Upper lobe of left lung (tissue), 6 donors: ENCODE results near the gene NR1H2. TPM values are rescaled to one million over a fixed set of nuclear protein-coding genes. Genes with fewer than 3 reads are reported as not detected.

Source experiments
- ATAC-seq, 2 donors: fragments of 200-7000 bp; cut with Tn5 transposase; one replicate each; pipeline ENCODE4 v1.9.1; 2022; ENCODE audit warnings: mild to moderate bottlenecking in 2 of 2, moderate library complexity in 2 of 2; ENCODE audit not compliant: low FRiP score in 2 of 2
- DNase-seq, 2 donors: peaks; one replicate each; pipeline ENCODE4 v3.0.0-alpha.2; 2019 to 2020
- H3K27ac ChIP-seq, 4 donors: fragments of 200-600 bp; sonication (generic); one replicate each; pipeline ENCODE4 v1.5.1; 2016 to 2019
- H3K27me3 ChIP-seq, 4 donors: fragments of 200-600 bp; sonication (generic); one replicate each; pipeline ENCODE4 v1.5.1; 2017 to 2019
- H3K36me3 ChIP-seq, 4 donors: fragments of 200-600 bp; sonication (generic); one replicate each; pipeline ENCODE4 v1.5.1; 2016 to 2019
- H3K4me1 ChIP-seq, 4 donors: fragments of 200-600 bp; sonication (generic); one replicate each; pipeline ENCODE4 v1.5.1; 2018 to 2019
- H3K4me3 ChIP-seq, 4 donors: fragments of 200-600 bp; sonication (generic); one replicate each; pipeline ENCODE4 v1.5.1; 2017 to 2019; ENCODE audit warnings: mild to moderate bottlenecking in 2 of 4, moderate library complexity in 1 of 4
- H3K9me3 ChIP-seq, 4 donors: fragments of 200-600 bp; sonication (generic); one replicate each; pipeline ENCODE4 v1.5.1; 2018 to 2019
- CTCF ChIP-seq, 6 experiments: fragments of 450-650 bp in 4 of 6; fragments of 200-600 bp in 2 of 6; sonication (generic) in 2 of 6; IDR thresholded peaks; one replicate each; pipeline ENCODE4 v1.5.1; 2016 to 2019; ENCODE audit warnings: antibody characterized with exemption in 6 of 6
- EP300 ChIP-seq, 4 donors: sonication (generic); formaldehyde crosslinking; IDR thresholded peaks; one replicate each; pipeline ENCODE4 v1.5.1; 2017; ENCODE audit warnings: antibody characterized with exemption in 4 of 4, control low read depth in 2 of 4
- POLR2A ChIP-seq, 4 donors: fragments of 450-650 bp; IDR thresholded peaks; one replicate each; pipeline ENCODE4 v1.5.1; 2016 to 2017; ENCODE audit warnings: antibody characterized with exemption in 4 of 4, mild to moderate bottlenecking in 2 of 4
- POLR2AphosphoS5 ChIP-seq, 2 donors: sonication (generic); formaldehyde crosslinking; IDR thresholded peaks; one replicate each; pipeline ENCODE4 v1.5.1; 2017; ENCODE audit warnings: antibody characterized with exemption in 2 of 2
- WGBS, 2 donors: methylation state at CpG; one replicate each; pipeline ENCODE4 v1.1.5; 2017 to 2018; 5-methylcytosine and 5-hydroxymethylcytosine counted together
- total RNA-seq, 6 donors: library from RNA; depleted of rRNA in 4 of 6; stranded (reverse); fragments of >200 nt in 4 of 6; gene quantifications; one replicate each; pipeline versions ENCODE4 v1.1.0 to v1.2.1, GENCODE V29; 2016 to 2021
- donor health status: DM: no; HTN: no; CAD: no; lungs with moderate emphysema.
- donor health status: DM: no; HTN: yes; CAD: no; lungs with severe emphysema.

NR1H2 gene
- total RNA-seq, 6 donors from 2014 or later = 98.3 to 170 (median 123) TPM

GRCh38 chr19:50365434-50366306, 10.6 kb upstream of the NR1H2 start, which contains the start of gene NAPSA:
TSS of gene NAPSA (minus strand) at chr19:50365639. CDS start at chr19:50365621, 18 bp downstream.
- ATAC-seq (peak in 1 of 2 donors; percentile 19), DNase-seq (peak; percentile 27 to 72)
- 62% methylated on average over 7 to 11 of the region's 11 CpGs for WGBS, 2 donors
- Histone ChIP-seq H3K36me3 (peaks cover 0 to 3% (median 0%) of the 10 kb centered on the region in 4 donors), H3K4me1 (peaks cover 4 to 20% (median 6%) of the 10 kb centered on the region in 4 donors), H3K27ac (peak within 1 kb of the TSS; percentile 75 to 86 (median 80)), H3K27me3 (no peaks in the 10 kb centered on the region), H3K4me3 (peak within 1 kb of the TSS in 3 of 4 donors; percentile 45 to 57 (median 49)), H3K9me3 (no peaks in the 10 kb centered on the region)
- TF ChIP-seq POLR2A (IDR thresholded peaks at IDR 0.05) (peak in 3 of 4 donors; percentile 47 to 87 (median 74)), POLR2AphosphoS5 (IDR thresholded peaks at IDR 0.05) (peak in 1 of 2 donors; percentile 52), CTCF (IDR thresholded peaks at IDR 0.05) (no peak)

- ATAC-seq (peak; percentile 90 to 94), DNase-seq (peak; percentile 45 to 95)
- Histone ChIP-seq H3K4me3 (peak overlapping the region; percentile 64 to 82 (median 68)), H3K36me3 (no peaks in the 10 kb centered on the region), H3K27me3 (no peaks in the 10 kb centered on the region), H3K9me3 (no peaks in the 10 kb centered on the region), H3K4me1 (peaks cover 4 to 24% (median 6%) of the 10 kb centered on the region in 4 donors), H3K27ac (peak overlapping the region; percentile 69 to 92 (median 86))
- 8 to 9% methylated on average over 28 to 34 of the region's 34 CpGs for WGBS, 2 donors
- TF ChIP-seq EP300 (IDR thresholded peaks at IDR 0.05) (no peak), POLR2AphosphoS5 (IDR thresholded peaks at IDR 0.05) (peak in 1 of 2 donors; percentile 33), CTCF (IDR thresholded peaks at IDR 0.05) (peak; percentile 86 to 95 (median 94))
Observed at GRCh38 chr19:50368649-50369570, 7.3 kb upstream of the NR1H2 start.

GRCh38 chr19:50371914-50372475, 4.3 kb upstream of the NR1H2 start:
- Histone ChIP-seq H3K4me3 (no peak overlapping the region), H3K36me3 (no peaks in the 10 kb centered on the region), H3K4me1 (peaks cover 10 to 24% (median 14%) of the 10 kb centered on the region in 4 donors), H3K27ac (peak overlapping the region; percentile 40 to 80 (median 77)), H3K9me3 (no peaks in the 10 kb centered on the region), H3K27me3 (no peaks in the 10 kb centered on the region)
- ATAC-seq (no peak), DNase-seq (peak in 1 of 2 donors; percentile 74)
- 51 to 69% methylated on average over 10 of the region's 10 CpGs for WGBS, 2 donors
- TF ChIP-seq CTCF (IDR thresholded peaks at IDR 0.05) (no peak), POLR2A (IDR thresholded peaks at IDR 0.05) (no peak), POLR2AphosphoS5 (IDR thresholded peaks at IDR 0.05) (no peak), EP300 (IDR thresholded peaks at IDR 0.05) (peak in 1 of 4 donors; percentile 88)

- ATAC-seq (peak in 1 of 2 donors; percentile 12), DNase-seq (peak in 1 of 2 donors; percentile 86)
- TF ChIP-seq POLR2AphosphoS5 (IDR thresholded peaks at IDR 0.05) (no peak), POLR2A (IDR thresholded peaks at IDR 0.05) (no peak), EP300 (IDR thresholded peaks at IDR 0.05) (no peak), CTCF (IDR thresholded peaks at IDR 0.05) (no peak)
- H3K27ac ChIP-seq = peak overlapping the region; percentile 97 to 99 (median 98)
- H3K4me1 ChIP-seq = peaks cover 9 to 35% (median 25%) of the 10 kb centered on the region in 4 donors
- H3K9me3 ChIP-seq = no peaks in the 10 kb centered on the region
- no peaks in the 10 kb centered on the region for H3K27me3 ChIP-seq
- H3K36me3 ChIP-seq = peaks cover 13 to 49% (median 47%) of the 10 kb centered on the region in 4 donors
- H3K4me3 ChIP-seq = peak overlapping the region in 3 of 4 donors; percentile 73 to 87 (median 82)
- WGBS, 2 donors = 53 to 59% methylated on average over 7 of the region's 7 CpGs
Observed at GRCh38 chr19:50377051-50377461, 799 bp downstream of the NR1H2 start.
